GM18508 (cell line): Measurements from ENCODE around the gene C22orf23.
A peak's percentile ranks its signal among the peaks of the same experiment; 100 is the strongest.
"Not testable (repeated sequence)": the region's sequence is repeated elsewhere in the genome, so short reads cannot be mapped to it uniquely, and the experiment has no call there.

ENCODE experiments used
- ATAC-seq: cut with Tn5 transposase; IDR thresholded peaks from one replicate; pipeline ENCODE4 v1.9.1; 2021; ENCODE audit warnings: moderate number of reproducible peaks; ENCODE audit not compliant: insufficient read depth, unreplicated experiment

C22orf23 gene

DNA sequence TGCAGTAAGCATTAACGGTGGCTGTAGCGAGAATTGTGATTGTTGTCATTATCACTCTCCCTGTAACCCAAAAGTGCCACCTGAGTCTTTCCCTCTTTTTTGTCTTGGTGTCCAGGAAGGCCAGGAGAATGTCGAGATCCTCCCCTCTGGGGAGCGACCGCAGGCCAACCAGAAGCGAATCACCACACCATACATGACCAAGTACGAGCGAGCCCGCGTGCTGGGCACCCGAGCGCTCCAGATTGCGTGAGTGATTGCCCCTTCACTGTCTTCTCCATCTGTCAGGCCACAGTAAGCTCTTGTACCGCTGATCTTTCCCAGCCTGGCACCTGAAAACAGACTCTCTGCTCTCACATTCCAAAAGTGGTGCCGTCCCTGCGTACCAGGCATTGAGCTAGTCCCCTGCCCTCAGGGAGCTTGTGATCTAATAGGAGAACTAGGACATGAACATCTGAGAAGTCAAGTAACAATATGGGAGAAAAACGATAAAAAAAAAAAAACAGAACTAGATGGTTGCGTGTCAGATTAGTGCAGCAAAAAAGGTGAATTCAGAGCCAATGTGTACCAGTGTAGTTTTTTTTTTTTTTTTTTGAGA lies 5.9 kb upstream of the C22orf23 start:
- ATAC-seq: no peak

DNA sequence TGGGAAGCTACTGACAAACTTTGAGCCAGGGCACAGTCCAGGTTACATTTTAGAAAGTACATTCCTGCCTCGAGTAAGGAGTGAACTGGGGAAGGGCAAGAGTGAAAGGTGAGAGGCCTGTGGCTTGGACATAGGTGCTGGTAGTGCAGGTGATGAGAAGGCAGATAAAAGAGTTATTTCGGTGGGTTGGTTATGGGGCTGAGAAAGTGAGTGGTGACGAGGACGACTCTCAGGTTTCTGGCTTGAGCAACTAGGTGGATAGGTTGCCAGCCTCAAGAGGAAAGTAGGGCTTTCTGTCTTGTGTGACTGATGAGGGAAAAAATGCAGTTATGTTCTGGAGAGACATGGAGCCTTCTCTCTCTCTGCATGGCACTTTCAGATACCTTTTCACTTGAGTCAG lies 3.8 kb upstream of the C22orf23 start:
- no peak for ATAC-seq

DNA sequence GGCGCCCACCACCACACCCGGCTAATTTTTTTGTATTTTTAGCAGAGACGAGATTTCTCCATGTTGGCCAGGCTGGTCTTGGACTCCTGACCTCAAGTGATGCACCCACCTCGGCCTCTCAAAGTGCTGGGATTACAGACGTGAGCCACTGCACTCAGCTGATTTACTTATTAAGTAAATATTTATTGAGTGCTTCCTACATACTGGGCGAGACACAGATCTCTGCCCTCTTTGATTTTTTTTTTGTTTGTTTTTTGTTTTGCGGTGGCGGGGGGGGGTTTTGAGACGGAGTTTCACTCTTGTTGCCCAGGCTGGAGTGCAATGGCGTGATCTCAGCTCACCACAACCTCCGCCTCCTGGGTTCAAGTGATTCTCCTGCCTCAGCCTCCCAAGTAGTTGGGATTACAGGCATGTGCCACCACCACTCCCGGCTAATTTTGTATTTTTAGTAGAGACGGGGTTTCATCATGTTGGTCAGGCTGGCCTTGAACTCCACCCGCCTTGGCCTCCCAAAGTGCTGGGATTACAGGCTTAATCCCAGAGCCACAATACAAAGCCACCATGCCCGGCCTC lies 2.5 kb upstream of the C22orf23 start:
- ATAC-seq: not testable (repeated sequence)

DNA sequence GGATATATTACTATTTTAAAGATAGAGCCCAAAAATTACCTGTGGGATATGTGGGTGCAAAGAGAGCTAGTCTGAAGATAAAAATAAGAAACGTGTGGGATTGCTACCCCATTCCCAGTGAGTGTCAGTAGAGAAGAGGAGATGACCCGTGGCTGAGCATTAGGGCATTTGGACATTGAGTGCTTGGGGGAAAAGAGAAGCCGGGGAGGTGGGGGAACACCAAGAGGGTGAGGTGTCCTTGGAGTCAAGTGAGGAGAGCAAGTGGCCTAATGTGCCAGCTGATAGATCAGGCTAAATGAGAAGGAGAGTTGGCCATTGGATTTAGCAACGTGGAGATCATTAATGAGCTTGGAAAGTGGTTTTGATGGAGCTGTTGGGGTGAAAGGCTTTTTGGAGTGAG lies 1.3 kb upstream of the C22orf23 start:
- no peak for ATAC-seq

DNA sequence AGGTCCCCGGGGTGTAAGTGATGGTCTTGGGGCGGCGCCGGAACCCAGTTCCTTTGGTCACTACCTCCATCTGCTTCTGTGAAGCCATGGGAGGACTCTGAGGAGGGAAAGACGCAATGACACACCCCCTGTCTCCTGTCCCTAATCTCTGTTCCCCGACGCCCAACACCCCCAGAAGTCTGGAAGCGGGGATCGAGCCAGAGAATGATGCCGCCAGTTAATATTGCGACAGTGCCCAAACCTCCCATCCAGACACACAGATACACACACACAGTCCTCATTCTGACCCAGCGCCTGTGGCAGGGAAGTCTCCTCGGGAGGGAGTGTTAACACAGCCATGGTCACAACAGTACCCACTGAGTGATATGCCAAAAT lies 352 bp downstream of the C22orf23 start:
- peak; percentile 22 for ATAC-seq

DNA sequence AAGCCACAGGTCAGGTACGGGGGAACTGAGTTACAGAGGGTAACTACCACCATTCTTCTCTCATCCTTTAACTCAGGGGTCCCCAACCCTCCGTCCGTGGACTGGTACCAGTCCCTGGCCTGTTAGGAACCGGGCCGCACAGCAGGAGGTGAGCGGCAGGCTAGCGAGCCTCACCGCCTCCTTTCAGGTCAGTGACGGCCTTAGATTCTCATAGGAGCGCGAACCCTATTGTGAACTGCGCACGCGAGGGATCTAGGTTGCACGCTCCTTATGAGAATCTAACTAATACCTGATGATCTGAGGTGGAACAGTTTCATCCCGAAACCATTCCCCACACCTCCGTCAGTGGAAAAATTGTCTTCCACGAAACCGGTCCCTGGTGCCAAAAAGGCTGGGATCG lies 772 bp downstream of the C22orf23 start:
- not testable (repeated sequence) for ATAC-seq

DNA sequence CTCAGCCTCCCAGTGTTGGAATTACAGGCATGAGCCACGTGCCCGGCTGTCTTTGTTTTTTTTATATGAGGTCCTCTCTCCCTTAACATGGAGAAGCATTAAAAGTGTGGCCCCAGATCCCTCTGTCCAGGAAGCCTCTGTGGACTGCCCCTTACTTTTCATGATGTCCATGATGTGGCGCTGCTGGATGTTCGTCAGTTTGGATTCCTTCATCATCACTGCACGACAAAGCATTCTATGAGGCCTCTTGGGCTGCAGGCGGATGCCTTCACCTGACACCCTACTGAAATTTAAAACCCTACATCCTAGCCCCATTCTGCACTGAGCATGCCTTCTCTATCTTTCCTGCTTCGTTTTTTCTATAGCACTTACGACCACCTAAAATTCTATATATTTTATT lies 2.1 kb downstream of the C22orf23 start:
- ATAC-seq: no peak

DNA sequence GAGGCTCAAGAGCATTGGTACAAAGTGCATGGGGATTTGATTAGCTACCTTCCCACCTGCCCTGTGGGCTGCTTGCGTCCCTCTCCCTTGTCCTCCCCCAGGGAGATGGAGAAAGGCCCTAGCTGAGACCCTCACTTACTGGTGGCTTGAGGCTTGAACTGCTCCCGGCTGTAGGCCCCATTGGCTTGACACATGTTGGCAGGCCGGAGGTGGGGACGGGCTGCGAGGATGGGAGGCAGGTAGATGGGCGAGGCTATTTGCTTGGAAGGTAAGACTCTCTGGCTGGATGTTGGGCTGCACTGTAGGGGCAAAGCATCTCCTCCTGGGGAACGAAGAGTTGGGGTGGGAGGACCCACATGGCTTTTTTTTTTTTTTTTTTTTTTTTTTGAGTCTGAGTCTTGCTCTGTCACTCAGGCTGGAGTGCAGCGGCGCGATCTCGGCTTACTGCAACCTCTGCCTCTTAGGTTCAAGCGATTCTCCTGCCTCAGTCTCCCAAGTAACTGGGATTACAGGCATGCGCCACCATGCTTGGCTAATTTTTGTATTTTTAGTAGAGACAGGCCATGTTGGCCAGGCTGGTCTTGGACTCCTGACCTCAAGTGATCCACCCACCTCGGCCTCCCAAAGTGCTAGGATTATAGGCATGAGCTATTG lies 6.1 kb downstream of the C22orf23 start:
- ATAC-seq: not testable (repeated sequence)

DNA sequence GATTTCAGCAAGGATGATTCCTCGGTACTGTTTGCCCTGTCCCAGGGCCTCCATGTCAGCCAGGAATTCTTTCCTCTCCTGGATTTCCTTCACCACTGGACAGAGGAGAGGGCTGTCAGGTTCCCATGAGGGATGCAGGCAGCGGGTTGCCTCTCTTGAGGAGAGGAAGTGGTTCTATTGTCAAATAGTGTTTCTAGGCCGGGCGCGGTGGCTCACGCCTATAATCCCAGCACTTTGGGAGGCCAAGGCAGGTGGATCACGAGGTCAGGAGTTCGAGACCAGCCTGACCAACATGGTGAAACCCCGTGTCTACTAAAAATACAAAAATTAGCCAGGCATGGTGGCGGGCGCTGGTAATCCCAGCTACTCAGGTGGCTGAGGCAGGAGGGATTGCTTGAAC lies 9.0 kb downstream of the C22orf23 start:
- ATAC-seq: not testable (repeated sequence)

DNA sequence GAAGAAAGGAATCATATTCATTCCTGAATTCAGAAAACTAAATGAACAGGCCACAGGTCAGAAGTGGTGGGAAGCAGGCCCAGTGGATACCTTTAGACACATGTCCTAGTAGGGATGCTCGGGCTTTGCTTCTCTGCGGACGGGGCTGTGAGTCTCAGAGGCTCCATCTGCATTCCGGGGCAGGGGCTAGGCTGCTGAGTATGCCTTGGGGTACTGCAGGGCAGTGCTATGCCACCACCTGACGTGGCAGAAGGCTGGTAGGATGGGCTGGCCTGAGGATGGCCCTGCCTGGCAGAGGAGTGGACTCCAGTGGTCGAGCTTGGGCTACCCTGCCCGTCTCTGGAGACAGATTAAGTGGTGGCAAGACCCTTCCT lies 9.6 kb downstream of the C22orf23 start:
- no peak for ATAC-seq

DNA sequence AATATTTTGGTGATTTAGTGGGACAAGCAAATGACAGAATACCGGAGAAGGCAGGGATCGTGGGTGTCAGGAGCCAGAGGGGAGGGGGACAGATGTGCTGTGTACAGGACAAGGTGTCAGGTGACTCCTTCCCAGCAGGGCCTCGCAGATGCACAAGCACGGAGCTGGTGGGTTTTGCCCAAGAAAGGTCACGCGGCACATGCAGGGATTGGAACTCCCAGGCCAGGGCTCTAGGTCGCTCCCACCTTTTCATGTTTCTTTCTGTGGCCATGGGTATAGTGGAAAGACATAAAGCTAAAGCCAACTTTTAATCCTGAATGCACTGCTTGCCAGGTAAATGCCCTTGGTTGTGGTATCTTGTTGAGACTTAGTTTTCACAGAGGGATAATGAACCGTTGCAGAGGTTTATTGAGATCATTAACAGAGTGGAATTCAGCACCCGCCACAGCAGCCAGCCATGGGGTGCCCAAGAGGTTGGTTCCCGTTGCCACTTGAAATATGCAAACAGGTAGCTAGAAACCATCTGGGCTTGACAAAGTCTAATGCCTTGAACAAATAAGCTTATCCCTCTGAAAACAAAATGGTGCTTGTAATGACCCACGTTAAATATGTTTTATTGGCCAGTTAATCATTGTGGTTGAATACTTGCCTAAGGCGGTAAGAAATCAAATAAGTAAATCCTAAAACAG lies 10.1 kb downstream of the C22orf23 start:
- no peak for ATAC-seq

DNA sequence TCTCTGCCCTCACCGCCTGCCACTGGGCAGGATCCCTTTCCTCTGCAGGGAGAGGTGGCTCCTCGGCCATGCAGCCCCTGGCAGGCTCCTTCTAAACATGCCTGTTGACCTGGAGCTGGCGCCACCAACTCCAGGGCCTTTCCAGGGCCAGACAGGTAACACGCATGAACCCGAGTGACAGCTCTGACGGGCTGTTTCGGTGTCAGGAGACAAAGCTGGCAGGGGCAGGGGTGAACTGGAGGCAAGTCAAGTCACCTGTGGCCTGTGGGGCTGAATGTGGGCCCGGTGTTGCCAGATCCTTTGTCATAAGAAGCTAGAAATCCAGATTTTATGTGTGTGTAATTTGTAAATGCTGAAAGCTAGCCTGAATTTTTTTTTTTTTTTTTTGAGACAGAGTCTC lies 11.3 kb downstream of the C22orf23 start:
- ATAC-seq: no peak

DNA sequence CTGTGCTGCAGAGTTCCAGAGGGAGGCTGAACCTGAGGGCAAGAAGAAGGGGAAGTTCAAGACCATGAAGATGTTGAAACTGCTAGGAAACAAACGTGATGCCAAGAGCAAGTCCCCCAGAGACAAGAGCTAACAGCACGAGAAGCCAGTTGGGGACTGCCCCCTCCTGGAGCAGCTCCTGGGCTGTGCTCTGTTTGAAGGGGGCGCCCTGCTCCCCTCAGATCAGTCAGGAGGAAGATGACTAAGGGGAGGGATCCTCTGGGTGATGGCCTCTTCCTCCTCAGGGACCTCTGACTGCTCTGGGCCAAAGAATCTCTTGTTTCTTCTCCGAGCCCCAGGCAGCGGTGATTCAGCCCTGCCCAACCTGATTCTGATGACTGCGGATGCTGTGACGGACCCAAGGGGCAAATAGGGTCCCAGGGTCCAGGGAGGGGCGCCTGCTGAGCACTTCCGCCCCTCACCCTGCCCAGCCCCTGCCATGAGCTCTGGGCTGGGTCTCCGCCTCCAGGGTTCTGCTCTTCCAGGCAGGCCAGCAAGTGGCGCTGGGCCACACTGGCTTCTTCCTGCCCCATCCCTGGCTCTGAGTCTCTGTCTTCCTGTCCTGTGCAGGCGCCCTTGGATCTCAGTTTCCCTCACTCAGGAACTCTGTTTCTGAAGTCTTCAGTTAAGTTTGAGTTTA lies 12.6 kb downstream of the C22orf23 start:
- no peak for ATAC-seq

DNA sequence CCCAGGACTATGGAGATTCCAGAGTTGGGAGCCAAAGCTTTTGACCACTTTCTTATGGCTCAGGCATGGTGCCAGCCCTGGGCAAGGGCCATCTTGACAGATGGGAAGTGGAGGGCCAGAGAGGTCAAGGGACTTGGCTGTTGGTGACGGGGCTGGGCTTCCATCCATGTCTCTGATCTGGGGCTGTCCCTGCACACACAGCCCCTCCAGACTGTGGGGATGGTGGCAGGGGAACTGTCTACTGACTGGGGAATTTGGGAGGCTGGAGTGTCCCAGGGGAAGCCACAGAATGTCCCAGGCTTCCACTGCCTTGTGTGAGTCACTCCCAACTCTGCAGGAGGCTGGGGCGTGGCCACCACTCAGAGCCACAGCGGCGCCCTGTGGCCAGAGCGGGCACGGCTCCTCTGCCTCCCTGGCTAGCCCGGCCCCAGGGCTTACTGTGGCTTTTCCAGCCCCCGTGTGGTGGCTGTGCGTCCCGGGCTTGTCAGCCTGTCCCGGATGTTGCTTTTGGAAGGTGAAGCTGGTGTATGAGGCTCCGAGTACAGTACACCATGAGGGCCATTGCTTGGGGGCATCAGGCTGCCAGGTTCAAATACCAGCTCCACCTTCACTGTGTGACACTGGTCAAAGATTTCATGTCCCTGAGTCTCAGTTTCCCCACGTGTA lies 19.6 kb downstream of the C22orf23 start:
- ATAC-seq: no peak

DNA sequence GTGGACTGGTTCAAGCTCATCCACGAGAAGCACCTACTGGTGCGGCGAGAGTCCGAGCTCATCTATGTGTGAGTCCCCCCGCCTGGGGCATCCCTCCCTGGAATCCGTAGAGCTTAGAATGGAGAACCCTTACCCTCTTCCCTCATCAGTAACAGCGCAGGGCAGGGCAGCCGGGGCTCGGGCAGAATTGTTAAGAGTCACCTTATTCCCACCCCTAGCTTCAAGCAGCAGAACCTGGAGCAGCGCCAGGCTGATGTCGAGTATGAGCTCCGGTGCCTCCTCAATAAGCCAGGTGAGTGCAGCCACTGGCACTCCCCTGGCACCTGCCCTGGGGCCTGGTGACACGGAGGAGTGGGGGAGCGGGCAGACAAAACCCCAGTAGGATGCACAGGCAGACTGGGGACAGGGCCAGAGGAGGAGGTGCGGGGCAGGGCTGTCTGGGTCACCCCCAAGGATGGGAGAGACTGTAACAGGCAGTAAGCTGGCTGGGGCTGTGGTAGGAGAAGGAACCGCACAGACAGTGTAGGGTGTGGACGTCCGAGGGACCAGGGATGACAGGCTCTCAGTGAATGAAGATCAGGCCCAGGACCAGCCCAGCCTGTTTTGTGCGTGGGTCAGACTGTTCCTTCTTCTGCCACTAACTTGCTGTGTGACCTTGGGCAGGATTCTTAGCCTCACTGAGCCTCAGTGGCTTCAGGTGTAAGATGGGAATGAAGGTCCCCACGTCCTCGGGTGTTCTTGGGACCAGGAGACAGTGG lies 20.4 kb downstream of the C22orf23 start:
- ATAC-seq: no peak

DNA sequence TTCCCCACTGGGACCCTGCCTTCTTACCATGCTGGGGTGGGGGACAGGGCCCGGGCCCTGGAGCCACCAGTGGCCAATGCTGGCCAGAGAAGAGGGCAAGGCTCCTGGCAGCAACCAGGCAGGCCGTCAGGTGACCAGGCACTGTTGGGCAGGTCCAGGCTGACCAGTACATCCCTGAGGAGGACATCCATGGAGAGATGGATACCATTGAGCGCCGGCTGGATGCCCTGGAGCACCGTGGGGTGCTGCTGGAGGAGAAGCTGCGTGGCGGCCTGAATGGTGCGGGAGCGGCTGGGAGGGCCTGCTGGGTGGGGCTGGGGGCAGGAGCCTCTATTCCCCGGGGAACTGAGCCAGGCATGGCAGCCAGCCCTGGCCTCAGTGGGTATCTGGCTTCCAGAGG lies 21.0 kb downstream of the C22orf23 start:
- no peak for ATAC-seq

DNA sequence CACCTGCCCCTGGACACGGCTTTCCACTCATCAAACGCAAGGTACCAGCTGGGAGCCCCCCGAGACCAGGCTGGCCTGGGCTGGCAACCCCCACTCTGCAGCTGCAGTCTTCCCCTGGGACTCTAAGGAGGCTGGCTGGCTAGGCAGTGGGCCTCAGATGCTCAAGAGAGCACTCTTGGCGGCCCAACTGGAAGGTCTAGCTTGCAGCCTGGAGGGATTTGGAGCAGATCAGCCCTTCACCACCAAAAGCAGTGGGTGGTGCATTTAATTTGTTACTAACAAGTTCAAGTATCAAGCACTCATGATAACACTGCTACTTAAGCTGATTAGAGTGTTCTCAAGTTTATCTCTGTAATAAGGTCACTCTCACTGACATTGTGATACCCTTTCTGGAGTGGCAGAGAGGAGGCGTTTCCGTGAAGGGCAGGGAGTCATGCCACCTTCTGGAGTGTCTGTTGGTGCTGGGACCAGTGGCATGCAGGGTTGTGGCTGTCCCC lies 21.5 kb downstream of the C22orf23 start:
- ATAC-seq: no peak

DNA sequence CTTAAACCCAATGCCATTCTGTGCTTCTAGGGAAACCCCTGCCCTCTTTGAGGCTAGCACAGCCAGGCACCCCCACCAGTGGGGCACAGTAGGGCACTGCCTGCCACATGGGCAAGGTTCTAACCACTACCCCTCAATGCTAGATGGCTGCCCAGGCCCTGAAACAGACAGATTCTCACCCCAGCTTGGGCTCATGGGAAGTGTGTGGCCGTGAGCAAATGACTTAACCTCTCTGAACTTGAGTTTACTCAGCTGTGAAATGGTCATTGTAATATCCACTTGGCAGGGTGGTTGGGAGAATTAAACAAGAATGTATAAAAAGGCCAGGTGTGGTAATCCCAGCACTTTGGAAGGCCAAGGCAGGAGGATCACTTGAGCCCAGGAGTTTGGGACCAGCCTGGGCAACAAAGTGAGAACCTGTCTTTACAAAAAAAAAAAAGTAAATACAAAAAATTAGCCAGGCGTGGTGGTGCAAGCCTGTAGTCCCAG lies 22.4 kb downstream of the C22orf23 start:
- ATAC-seq: no peak

DNA sequence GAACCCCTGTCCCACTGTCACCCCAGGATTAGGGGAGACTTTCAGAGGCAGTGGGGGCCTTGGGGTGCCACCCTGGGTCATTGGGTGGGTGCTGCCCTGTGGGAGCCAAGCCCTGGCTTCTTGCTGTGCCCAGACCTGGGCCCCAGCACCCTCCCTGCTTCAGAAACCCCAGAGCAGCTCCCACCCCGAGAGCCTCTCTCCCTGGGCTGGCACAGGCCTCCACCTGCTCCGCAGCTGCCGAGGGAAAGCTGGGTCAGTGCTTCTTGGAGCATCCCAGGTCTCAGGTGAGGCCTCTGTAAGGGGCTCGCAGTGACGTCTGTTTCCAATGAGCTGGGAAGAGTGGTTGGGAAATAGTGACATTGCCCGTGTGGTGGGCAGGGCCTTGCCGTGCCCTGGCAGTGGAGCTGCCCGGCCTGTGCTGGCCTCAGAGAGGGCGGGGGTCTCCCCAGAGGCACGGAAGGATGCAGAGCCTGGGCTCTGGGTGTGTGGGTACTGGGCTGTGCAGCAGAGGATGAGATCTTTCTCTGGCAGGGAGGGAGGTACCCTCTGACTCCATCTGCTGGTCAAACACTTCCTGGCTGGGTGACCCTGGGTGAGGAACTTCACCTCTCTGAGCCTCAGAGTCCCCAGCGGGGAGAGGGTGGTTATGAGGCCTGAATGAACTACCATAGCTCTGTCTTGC lies 23.0 kb downstream of the C22orf23 start:
- ATAC-seq: no peak
